ENCODE results near the gene METTL22.

GRCh38 chr16:8607214-8607613 is 14.3 kb upstream of the METTL22 start:
- TF ChIP-seq CTCF (conservative IDR thresholded peaks at IDR 0.05 in 1 of 2, IDR thresholded peaks at IDR 0.05 in 1 of 2; ENCODE audit: extremely low read depth in 1 of 2, insufficient read depth in 1 of 2, low read depth in 1 of 2, low read length in 2 of 2), result no peak
- no peak for TF ChIP-seq EZH2 (IDR thresholded peaks at IDR 0.05; ENCODE audit: borderline replicate concordance, low read length)
